Activated effector memory CD4-positive, alpha-beta T cell treated with Interleukin-2 at 50 U/mL for 16 hours (primary cell): Measurements from ENCODE around the gene GSTM1.
A peak's percentile ranks its signal among the peaks of the same experiment; 100 is the strongest.

Experiments
- DNase-seq: peaks from one replicate; pipeline ENCODE4 v3.0.0-alpha.2; 2020

GSTM1 gene

GRCh38 chr1:109687641-109688499, at the start of gene GSTM1:
TSS of gene GSTM1 (plus strand) at chr1:109687817. CDS start at chr1:109687874, 57 bp downstream.
- peak; percentile 68 for DNase-seq

GRCh38 chr1:109639063-109639840, 48.4 kb upstream of the GSTM1 start:
- no peak for DNase-seq

- DNase-seq, result no peak
These were observed 47.8 kb upstream of the GSTM1 start for GRCh38 chr1:109639841-109640184.

GRCh38 chr1:109640285-109640865, 47.2 kb upstream of the GSTM1 start:
- peak; percentile 78 for DNase-seq

- no peak for DNase-seq
These were observed 46.4 kb upstream of the GSTM1 start for GRCh38 chr1:109641078-109641740.

- no peak for DNase-seq
These were observed 45.8 kb upstream of the GSTM1 start for GRCh38 chr1:109641861-109642260.

- DNase-seq, result no peak
These were observed 45.0 kb upstream of the GSTM1 start for GRCh38 chr1:109642626-109643025.

GRCh38 chr1:109643385-109644230, 44.0 kb upstream of the GSTM1 start:
- DNase-seq, result peak; percentile 77

GRCh38 chr1:109644670-109645069, 42.9 kb upstream of the GSTM1 start:
- no peak for DNase-seq

GRCh38 chr1:109649491-109649914, 38.1 kb upstream of the GSTM1 start:
- DNase-seq, result no peak

- DNase-seq, result no peak
These were observed 37.0 kb upstream of the GSTM1 start for GRCh38 chr1:109650609-109651008.

GRCh38 chr1:109652402-109652801, 35.2 kb upstream of the GSTM1 start:
- DNase-seq, result no peak

GRCh38 chr1:109653306-109653705, 34.3 kb upstream of the GSTM1 start:
- no peak for DNase-seq

GRCh38 chr1:109654519-109654918, 33.1 kb upstream of the GSTM1 start:
- DNase-seq, result no peak

- DNase-seq, result peak; percentile 51
These were observed 31.8 kb upstream of the GSTM1 start, which contains the start of gene GSTM4 for GRCh38 chr1:109655615-109656519. TSS of gene GSTM4 (plus strand) at chr1:109656099. CDS start at chr1:109656390, 291 bp downstream.

GRCh38 chr1:109657395-109657794, 30.2 kb upstream of the GSTM1 start:
- no peak for DNase-seq

- DNase-seq, result no peak
These were observed 29.6 kb upstream of the GSTM1 start for GRCh38 chr1:109657970-109658369.

GRCh38 chr1:109658533-109659042, 29.0 kb upstream of the GSTM1 start:
- DNase-seq, result no peak

GRCh38 chr1:109659145-109659544, 28.5 kb upstream of the GSTM1 start:
- no peak for DNase-seq

GRCh38 chr1:109659997-109660690, 27.5 kb upstream of the GSTM1 start:
- no peak for DNase-seq
